Upper lobe of right lung (tissue), 1 donor: ENCODE results near the gene CARTPT. TPM values are rescaled to one million over a fixed set of nuclear protein-coding genes. Genes with fewer than 3 reads are reported as not detected.

Experiments used
- ATAC-seq: fragments of 200-7000 bp; cut with Tn5 transposase; one replicate; pipeline ENCODE4 v1.9.1; 2020; ENCODE audit warnings: mild to moderate bottlenecking, moderate library complexity
- DNase-seq: peaks from one replicate; pipeline ENCODE4 v3.0.0-alpha.2; 2020
- H3K27ac ChIP-seq: fragments of 200-600 bp; one replicate; pipeline ENCODE4 v1.8.0; 2022
- H3K27me3 ChIP-seq: fragments of 200-600 bp; one replicate; pipeline ENCODE4 v1.8.0; 2022; ENCODE audit warnings: mild to moderate bottlenecking
- H3K36me3 ChIP-seq: fragments of 200-600 bp; one replicate; pipeline ENCODE4 v1.8.0; 2022
- H3K4me1 ChIP-seq: fragments of 200-600 bp; one replicate; pipeline ENCODE4 v1.8.0; 2022
- H3K4me3 ChIP-seq: fragments of 200-600 bp; one replicate; pipeline ENCODE4 v1.8.0; 2022; ENCODE audit warnings: mild to moderate bottlenecking
- H3K9me3 ChIP-seq: fragments of 200-600 bp; one replicate; pipeline ENCODE4 v1.8.0; 2022
- CTCF ChIP-seq: fragments of 200-600 bp; IDR thresholded peaks from one replicate; pipeline ENCODE4 v1.8.0; 2022; ENCODE audit warnings: antibody characterized with exemption
- intact Hi-C: fragments of 100-400 bp; cut with DNase I; formaldehyde crosslinking; loops from one replicate; pipeline ENCODE4 v1.11.0; 2022
- total RNA-seq: library from RNA; stranded (reverse); fragmentation: NEBNext Ultra II Directional; extraction: Animal tissue kit (Norgen Biotek cat#: 25700); gene quantifications from one replicate; pipeline ENCODE4 v1.2.1, GENCODE V29; 2021
- donor health status: DM: no; HTN: yes; CAD: no; lungs with severe emphysema.

The CARTPT gene
- total RNA-seq, 1 donor from 2014 or later = not detected

- DNase-seq = no peak
- no peaks in the 10 kb centered on the region for H3K27me3 ChIP-seq
- ATAC-seq = no peak
- H3K9me3 ChIP-seq = no peaks in the 10 kb centered on the region
- no peak overlapping the region for H3K4me3 ChIP-seq
- intact Hi-C loops = no loop called here
- no peaks in the 10 kb centered on the region for H3K36me3 ChIP-seq
- no peak for TF ChIP-seq CTCF
- H3K4me1 ChIP-seq = no peaks in the 10 kb centered on the region
- H3K27ac ChIP-seq = no peak overlapping the region
These were observed 43.8 kb downstream of the CARTPT start for GRCh38 chr5:71762826-71763225.

- intact Hi-C loops = no loop called here
These were observed 48.6 kb downstream of the CARTPT start for GRCh38 chr5:71767661-71768060.

GRCh38 chr5:71769287-71769686 lies 50.2 kb downstream of the CARTPT start:
- ATAC-seq (no peak), DNase-seq (no peak)
- H3K9me3 ChIP-seq = no peaks in the 10 kb centered on the region
- TF ChIP-seq CTCF = no peak
- no peaks in the 10 kb centered on the region for H3K4me1 ChIP-seq
- H3K36me3 ChIP-seq = no peaks in the 10 kb centered on the region
- no peaks in the 10 kb centered on the region for H3K27me3 ChIP-seq
- H3K27ac ChIP-seq = no peak overlapping the region
- intact Hi-C loops = no loop called here
- no peak overlapping the region for H3K4me3 ChIP-seq

More at GRCh38 chr5:71767661-71768060, 48.6 kb downstream of the CARTPT start:
- DNase-seq (no peak), ATAC-seq (no peak)
- H3K4me1 ChIP-seq = no peaks in the 10 kb centered on the region
- H3K4me3 ChIP-seq = no peak overlapping the region
- no peak for TF ChIP-seq CTCF
- no peaks in the 10 kb centered on the region for H3K9me3 ChIP-seq
- H3K27me3 ChIP-seq = no peaks in the 10 kb centered on the region
- no peak overlapping the region for H3K27ac ChIP-seq
- no peaks in the 10 kb centered on the region for H3K36me3 ChIP-seq

- H3K27ac ChIP-seq = no peak overlapping the region
- intact Hi-C loops = no loop called here
- H3K4me1 ChIP-seq = no peaks in the 10 kb centered on the region
- H3K27me3 ChIP-seq = no peaks in the 10 kb centered on the region
- ATAC-seq (no peak), DNase-seq (no peak)
- H3K9me3 ChIP-seq = no peaks in the 10 kb centered on the region
- no peak overlapping the region for H3K4me3 ChIP-seq
- H3K36me3 ChIP-seq = no peaks in the 10 kb centered on the region
- no peak for TF ChIP-seq CTCF
These were observed 51.3 kb downstream of the CARTPT start for GRCh38 chr5:71770381-71770780.

Other genes with a start within 250 kb of the CARTPT start
- 39.9 TPM for gene MCCC2, start 131.9 kb upstream of the CARTPT start, total RNA-seq